CD8-positive, alpha-beta memory T cell (primary cell): ENCODE data around the gene CYP4F12. TPM values are rescaled to one million over a fixed set of nuclear protein-coding genes. Genes with fewer than 3 reads are reported as not detected.
A peak's percentile ranks its signal among the peaks of the same experiment; 100 is the strongest.

ENCODE experiments used
- CTCF ChIA-PET: fragments of 350-600 bp; sonication (Branson Sonifier 250); formaldehyde crosslinking; loops from one replicate; lab custom pipeline; 2021; ENCODE audit warnings: antibody characterized with exemption; lab: Charles Lee
- POLR2A ChIA-PET: fragments of 350-600 bp; sonication (Branson Sonifier 250); formaldehyde crosslinking; loops from one replicate; lab custom pipeline; 2021; ENCODE audit warnings: antibody characterized with exemption; lab: Charles Lee
- DNase-seq, 5 donors: peaks; one replicate each; pipeline versions ENCODE4 v3.0.0 to v3.0.0-alpha.2; 2020 to 2022; ENCODE audit warnings: mixed read lengths in 1 of 5
- H3K27ac ChIP-seq: one replicate; pipeline ENCODE4 v1.7.0; 2013; ENCODE audit warnings: low read depth, mild to moderate bottlenecking, low read length, moderate library complexity
- H3K27me3 ChIP-seq: 2 replicates; pipeline ENCODE4 v1.7.0; 2013; ENCODE audit warnings: low read length, mild to moderate bottlenecking; ENCODE audit not compliant: insufficient read depth, poor library complexity, severe bottlenecking
- H3K36me3 ChIP-seq: 2 replicates; pipeline ENCODE4 v1.7.0; 2013; ENCODE audit warnings: mild to moderate bottlenecking, low read length, moderate library complexity; ENCODE audit not compliant: insufficient read depth
- H3K4me1 ChIP-seq: 2 replicates; pipeline ENCODE4 v1.7.0; 2013; ENCODE audit warnings: mild to moderate bottlenecking, low read length, moderate library complexity; ENCODE audit not compliant: insufficient read depth
- H3K4me3 ChIP-seq: 2 replicates; pipeline ENCODE4 v1.7.0; 2013; ENCODE audit warnings: mild to moderate bottlenecking, low read length
- H3K9me3 ChIP-seq: 2 replicates; pipeline ENCODE4 v1.7.0; 2013; ENCODE audit warnings: mild to moderate bottlenecking, low read length
- H3K27ac Mint-ChIP-seq, 8 donors: one replicate each; pipeline ENCODE4 v1.8.0; 2020 to 2021; ENCODE audit warnings: mixed read lengths in 8 of 8, mild to moderate bottlenecking in 6 of 8, inconsistent platforms in 3 of 8, moderate library complexity in 3 of 8
- H3K27me3 Mint-ChIP-seq, 2 donors: one replicate each; pipeline ENCODE4 v1.8.0; 2020 to 2021; ENCODE audit warnings: mixed read lengths in 2 of 2, mild to moderate bottlenecking in 1 of 2, moderate library complexity in 1 of 2
- H3K36me3 Mint-ChIP-seq, 3 donors: one replicate each; pipeline ENCODE4 v1.8.0; 2020 to 2021; ENCODE audit warnings: mixed read lengths in 3 of 3, inconsistent platforms in 1 of 3, mild to moderate bottlenecking in 1 of 3
- H3K4me1 Mint-ChIP-seq, 3 donors: one replicate each; pipeline ENCODE4 v1.8.0; 2020 to 2021; ENCODE audit warnings: mixed read lengths in 3 of 3, inconsistent platforms in 1 of 3, mild to moderate bottlenecking in 1 of 3
- H3K4me3 Mint-ChIP-seq, 7 donors: one replicate each; pipeline ENCODE4 v1.8.0; 2020 to 2021; ENCODE audit warnings: mixed read lengths in 7 of 7, mild to moderate bottlenecking in 6 of 7, moderate library complexity in 4 of 7, inconsistent platforms in 2 of 7
- H3K9me3 Mint-ChIP-seq, 5 donors: one replicate each; pipeline ENCODE4 v1.8.0; 2020 to 2022; ENCODE audit warnings: mixed read lengths in 5 of 5, mild to moderate bottlenecking in 3 of 5, moderate library complexity in 2 of 5, inconsistent platforms in 1 of 5
- polyA plus RNA-seq: library from polyadenylated mRNA; unstranded; fragments of 300-500 nt; fragmentation: Illumina TruSeq; gene quantifications from one replicate; pipeline ENCODE4 v1.2.3, GENCODE V29; 2021
- total RNA-seq, 2 experiments: library from RNA; stranded (reverse); gene quantifications; one replicate each; pipeline ENCODE4 v1.2.3, GENCODE V29; 2021

CYP4F12 gene
- total and polyA plus RNA-seq, 3 experiments from 2014 or later: 0.93 to 1.3 TPM; not detected in 1

DNA sequence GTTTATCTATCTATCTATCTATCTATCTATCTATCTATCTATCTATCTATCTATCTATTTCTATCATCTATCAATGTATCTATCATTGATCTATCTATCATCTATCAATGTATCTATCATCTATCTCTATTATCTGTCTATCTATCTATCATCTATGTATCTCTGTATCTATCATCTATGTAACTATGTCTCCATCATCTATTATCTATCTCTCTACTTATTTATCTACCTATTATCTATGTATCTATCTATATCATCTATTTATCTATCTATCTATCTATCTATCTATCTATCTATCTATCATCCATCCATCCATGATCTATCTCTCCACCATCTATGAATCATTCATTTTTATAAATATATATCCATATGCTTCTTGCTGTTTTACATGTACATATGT lies 16.4 kb upstream of the CYP4F12 start:
- H3K27me3 Mint-ChIP-seq: peaks cover 7 to 58% of the 10 kb centered on the region in 2 donors
- no peak overlapping the region for H3K27ac Mint-ChIP-seq

DNA sequence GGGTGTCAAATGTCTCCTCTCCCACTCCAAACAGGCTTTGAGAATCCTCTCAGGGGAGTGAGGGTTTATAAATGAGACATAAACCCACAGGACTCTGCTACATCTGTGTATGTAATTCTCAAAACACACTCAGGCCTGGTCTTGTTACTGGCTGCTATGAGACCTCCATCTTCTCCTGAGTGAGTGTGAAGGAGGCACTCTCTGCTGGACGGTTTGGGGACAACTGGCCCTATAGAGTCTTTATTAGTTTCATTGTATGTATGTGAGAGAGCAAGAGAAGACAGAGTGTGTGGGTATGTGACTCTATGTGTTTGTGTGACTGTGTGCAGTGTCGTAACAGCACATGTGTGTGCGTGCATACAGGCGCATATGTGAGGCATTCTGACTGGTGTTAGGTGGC lies 9.6 kb upstream of the CYP4F12 start:
- CTCF ChIA-PET: no interaction called here
- H3K4me1 Mint-ChIP-seq: no peaks in the 10 kb centered on the region

More for the DNA sequence above, 16.4 kb upstream of the CYP4F12 start:
- Mint-ChIP-seq H3K4me1 (no peaks in the 10 kb centered on the region), H3K9me3 (no peaks in the 10 kb centered on the region), H3K4me3 (no peak overlapping the region), H3K36me3 (peaks cover 0 to 3% (median 0%) of the 10 kb centered on the region in 3 donors)
- no peak overlapping the region for H3K27ac ChIP-seq
- no peaks in the 10 kb centered on the region for H3K27me3 ChIP-seq
- H3K36me3 ChIP-seq: no peaks in the 10 kb centered on the region
- CTCF ChIA-PET: no interaction called here
- H3K9me3 ChIP-seq: no peaks in the 10 kb centered on the region
- no peak for DNase-seq
- H3K4me3 ChIP-seq: no peak overlapping the region
- POLR2A ChIA-PET: no interaction called here
- no peaks in the 10 kb centered on the region for H3K4me1 ChIP-seq

DNA sequence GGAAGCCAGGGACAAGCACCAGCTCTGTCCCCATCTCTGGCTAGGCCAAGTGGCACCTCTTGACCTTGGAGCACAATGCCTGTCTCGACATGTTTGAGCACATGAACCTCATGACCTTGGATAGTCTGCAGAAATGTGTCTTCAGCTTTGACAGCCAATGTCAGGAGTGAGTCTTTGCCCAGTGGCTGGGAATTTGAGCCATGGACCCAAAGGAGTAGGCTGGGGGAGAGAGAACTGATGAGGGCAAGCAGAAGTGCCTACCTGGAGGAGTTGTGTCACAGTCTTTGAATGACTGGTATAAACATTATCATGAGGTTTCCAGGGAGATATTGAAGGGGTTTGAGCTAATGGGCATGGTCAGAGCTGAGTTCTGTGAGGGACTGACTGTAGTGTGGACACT lies 6.7 kb upstream of the CYP4F12 start:
- ChIA-PET POLR2A (no interaction called here), CTCF (no interaction called here)
- Histone ChIP-seq H3K27ac (no peak overlapping the region), H3K27me3 (peaks cover 4% of the 10 kb centered on the region), H3K9me3 (no peaks in the 10 kb centered on the region), H3K4me1 (no peaks in the 10 kb centered on the region), H3K4me3 (no peak overlapping the region), H3K36me3 (no peaks in the 10 kb centered on the region)
- Mint-ChIP-seq H3K4me3 (no peak overlapping the region), H3K9me3 (peaks cover 0 to 3% (median 0%) of the 10 kb centered on the region in 5 donors), H3K36me3 (peaks cover 0 to 4% (median 0%) of the 10 kb centered on the region in 3 donors), H3K4me1 (no peaks in the 10 kb centered on the region), H3K27ac (no peak overlapping the region), H3K27me3 (peaks cover 9 to 41% of the 10 kb centered on the region in 2 donors)
- DNase-seq: no peak

More for the DNA sequence above, 9.6 kb upstream of the CYP4F12 start:
- peaks cover 11 to 49% of the 10 kb centered on the region in 2 donors for H3K27me3 Mint-ChIP-seq
- Histone ChIP-seq H3K4me3 (no peak overlapping the region), H3K27ac (no peak overlapping the region), H3K9me3 (no peaks in the 10 kb centered on the region), H3K4me1 (no peaks in the 10 kb centered on the region), H3K36me3 (no peaks in the 10 kb centered on the region), H3K27me3 (peaks cover 4% of the 10 kb centered on the region)
- H3K36me3 Mint-ChIP-seq: peaks cover 0 to 4% (median 0%) of the 10 kb centered on the region in 3 donors
- no peak overlapping the region for H3K27ac Mint-ChIP-seq
- POLR2A ChIA-PET: no interaction called here
- no peak for DNase-seq
- peaks cover 0 to 3% (median 0%) of the 10 kb centered on the region in 5 donors for H3K9me3 Mint-ChIP-seq
- H3K4me3 Mint-ChIP-seq: no peak overlapping the region

- Mint-ChIP-seq H3K4me1 (peaks cover 0 to 6% (median 0%) of the 10 kb centered on the region in 3 donors), H3K4me3 (no peak overlapping the region), H3K27me3 (peaks cover 9 to 35% of the 10 kb centered on the region in 2 donors), H3K9me3 (peaks cover 0 to 3% (median 0%) of the 10 kb centered on the region in 5 donors), H3K36me3 (no peaks in the 10 kb centered on the region), H3K27ac (no peak overlapping the region)
- no peaks in the 10 kb centered on the region for H3K36me3 ChIP-seq
- ChIA-PET POLR2A (no interaction called here), CTCF (no interaction called here)
- H3K4me3 ChIP-seq: no peak overlapping the region
- H3K27ac ChIP-seq: no peak overlapping the region
- peaks cover 2% of the 10 kb centered on the region for H3K4me1 ChIP-seq
- no peaks in the 10 kb centered on the region for H3K9me3 ChIP-seq
- H3K27me3 ChIP-seq: peaks cover 4% of the 10 kb centered on the region
- DNase-seq: no peak
Measured at GRCh38 chr19:15666883-15667282, 6.0 kb upstream of the CYP4F12 start.

DNA sequence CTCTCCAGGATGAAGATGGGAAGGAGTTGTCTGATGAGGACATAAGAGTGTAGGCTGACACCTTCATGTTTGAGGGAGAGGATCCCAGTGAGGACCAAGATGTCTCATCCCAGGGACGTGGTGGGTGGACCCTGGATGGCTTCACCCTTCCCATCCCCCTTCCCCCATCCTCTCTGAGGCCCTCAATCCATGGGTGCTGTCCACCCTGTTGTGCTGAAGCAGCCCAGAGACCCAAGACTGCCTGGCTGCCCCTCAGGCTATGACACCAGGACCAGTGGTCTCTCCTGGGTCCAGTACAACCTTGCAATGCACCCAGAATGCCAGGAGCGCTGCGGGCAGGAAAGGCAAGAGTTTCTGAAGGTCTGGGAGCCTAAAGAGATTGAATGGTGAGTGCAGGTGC lies 3.4 kb upstream of the CYP4F12 start:
- Mint-ChIP-seq H3K27me3 (peaks cover 5 to 12% of the 10 kb centered on the region in 2 donors), H3K4me1 (peaks cover 15 to 26% (median 16%) of the 10 kb centered on the region in 3 donors), H3K27ac (no peak overlapping the region), H3K9me3 (no peaks in the 10 kb centered on the region), H3K36me3 (no peaks in the 10 kb centered on the region), H3K4me3 (no peak overlapping the region)
- no peak for DNase-seq
- ChIA-PET CTCF (no interaction called here), POLR2A (no interaction called here)
- Histone ChIP-seq H3K36me3 (no peaks in the 10 kb centered on the region), H3K9me3 (no peaks in the 10 kb centered on the region), H3K27me3 (no peaks in the 10 kb centered on the region), H3K4me1 (peaks cover 12% of the 10 kb centered on the region), H3K4me3 (no peak overlapping the region), H3K27ac (no peak overlapping the region)

DNA sequence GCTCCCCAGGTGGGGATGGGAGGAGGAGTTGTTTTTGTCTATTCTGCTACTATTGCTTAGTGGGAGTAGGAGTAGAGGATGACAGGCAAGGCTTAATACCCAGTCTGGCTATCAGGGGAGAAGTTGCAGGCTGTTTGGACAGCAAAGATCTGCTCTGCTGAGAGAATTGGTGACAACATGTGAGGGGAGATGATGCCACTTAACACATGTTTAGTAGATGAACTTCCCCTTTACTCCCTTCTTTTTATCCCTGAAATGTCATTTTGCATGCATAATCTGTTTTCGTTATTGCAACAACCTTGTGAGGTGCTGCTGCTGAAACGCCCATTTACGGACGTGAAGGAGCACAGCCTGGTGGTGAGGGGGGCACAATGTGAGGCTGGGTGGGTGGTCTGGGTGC lies 3.0 kb upstream of the CYP4F12 start:
- Histone ChIP-seq H3K27me3 (no peaks in the 10 kb centered on the region), H3K9me3 (no peaks in the 10 kb centered on the region), H3K36me3 (no peaks in the 10 kb centered on the region), H3K4me3 (no peak overlapping the region), H3K27ac (no peak overlapping the region), H3K4me1 (peaks cover 12% of the 10 kb centered on the region)
- H3K27me3 Mint-ChIP-seq: peaks cover 1 to 9% of the 10 kb centered on the region in 2 donors
- no peak overlapping the region for H3K27ac Mint-ChIP-seq
- H3K9me3 Mint-ChIP-seq: no peaks in the 10 kb centered on the region
- peaks cover 17 to 30% (median 19%) of the 10 kb centered on the region in 3 donors for H3K4me1 Mint-ChIP-seq
- H3K4me3 Mint-ChIP-seq: no peak overlapping the region
- POLR2A ChIA-PET: no interaction called here
- DNase-seq: no peak
- CTCF ChIA-PET: no interaction called here
- H3K36me3 Mint-ChIP-seq: no peaks in the 10 kb centered on the region

GRCh38 chr19:15671237-15671821 lies 1.6 kb upstream of the CYP4F12 start:
- POLR2A ChIA-PET: no interaction called here
- Mint-ChIP-seq H3K27ac (peak overlapping the region in 1 of 8 donors; percentile 27), H3K9me3 (no peaks in the 10 kb centered on the region), H3K4me3 (no peak overlapping the region), H3K27me3 (no peaks in the 10 kb centered on the region), H3K4me1 (peaks cover 19 to 37% (median 20%) of the 10 kb centered on the region in 3 donors), H3K36me3 (peaks cover 0 to 1% (median 0%) of the 10 kb centered on the region in 3 donors)
- no peak for DNase-seq
- no peak overlapping the region for H3K27ac ChIP-seq
- H3K9me3 ChIP-seq: no peaks in the 10 kb centered on the region
- no peaks in the 10 kb centered on the region for H3K27me3 ChIP-seq
- H3K4me1 ChIP-seq: peaks cover 12% of the 10 kb centered on the region
- CTCF ChIA-PET: no interaction called here
- no peaks in the 10 kb centered on the region for H3K36me3 ChIP-seq
- H3K4me3 ChIP-seq: no peak overlapping the region

DNA sequence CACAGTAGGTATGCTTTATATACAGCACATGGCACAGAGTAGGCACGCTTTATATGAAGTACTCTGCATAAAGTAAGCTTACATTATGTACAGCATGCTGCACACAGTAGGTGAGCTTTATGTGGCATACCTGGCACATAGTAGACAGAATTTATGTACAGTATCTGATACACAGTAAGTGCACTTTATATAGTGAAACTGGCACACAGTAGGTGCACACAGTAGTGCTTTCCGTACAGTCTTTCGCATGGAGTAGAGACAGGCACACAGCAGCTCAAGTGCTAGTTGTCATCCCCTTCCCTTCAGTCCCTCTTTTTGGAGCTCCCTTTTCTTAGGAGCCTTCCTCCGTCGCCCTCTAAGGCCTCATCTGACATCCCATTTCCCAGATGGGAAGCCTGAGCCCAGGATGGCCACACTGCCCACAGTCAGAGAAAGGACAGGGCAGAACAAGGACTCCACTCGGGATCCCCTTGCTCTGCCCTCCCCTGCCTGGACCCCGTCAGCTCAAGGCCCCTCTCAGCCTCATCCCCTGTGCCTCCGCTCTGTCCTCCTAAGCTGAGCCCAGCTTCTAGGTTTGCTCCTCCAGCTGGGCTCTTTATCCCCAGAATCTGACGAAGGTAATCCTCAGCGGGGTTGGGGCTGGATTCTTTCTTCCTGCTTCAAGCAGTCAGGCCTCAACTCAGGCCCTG lies 852 bp upstream of the CYP4F12 start:
- Mint-ChIP-seq H3K4me1 (peaks cover 19 to 37% (median 20%) of the 10 kb centered on the region in 3 donors), H3K9me3 (no peaks in the 10 kb centered on the region), H3K27me3 (no peaks in the 10 kb centered on the region), H3K27ac (peak overlapping the region in 7 of 8 donors; percentile 27 to 92 (median 61)), H3K4me3 (peak overlapping the region in 1 of 7 donors; percentile 53), H3K36me3 (peaks cover 0 to 1% (median 0%) of the 10 kb centered on the region in 3 donors)
- CTCF ChIA-PET: no interaction called here
- Histone ChIP-seq H3K27ac (no peak overlapping the region), H3K4me3 (no peak overlapping the region), H3K36me3 (no peaks in the 10 kb centered on the region), H3K4me1 (peaks cover 12% of the 10 kb centered on the region), H3K9me3 (no peaks in the 10 kb centered on the region), H3K27me3 (no peaks in the 10 kb centered on the region)
- DNase-seq: no peak
- POLR2A ChIA-PET: interaction anchor here (1.3 kb wide), 1 partner anchor 165 kb away, joined by 9 read pairs; no protein-coding TSS in a partner anchor
